ENCODE data around the gene NPTX1. TPM values are rescaled to one million over a fixed set of nuclear protein-coding genes. Genes with fewer than 3 reads are reported as not detected.

Gene NPTX1
- polyA plus RNA-seq, 1 donor from 2014 or later, result 0.56 TPM

- no peaks in the 10 kb centered on the region for H3K36me3 ChIP-seq (ENCODE audit: insufficient read depth, low read length)
- no peaks in the 10 kb centered on the region for H3K27me3 ChIP-seq (ENCODE audit: insufficient read depth, low read depth, low read length)
- no peaks in the 10 kb centered on the region for H3K79me2 ChIP-seq (replicated peaks; ENCODE audit: insufficient read depth, low read length)
- no peak overlapping the region for H3K4me3 ChIP-seq (ENCODE audit: low read length)
- no peak overlapping the region for H3K9ac ChIP-seq (ENCODE audit: low read length)
- H3K9me3 ChIP-seq (ENCODE audit: low read length), result no peaks in the 10 kb centered on the region
- H3K4me2 ChIP-seq (ENCODE audit: low read length), result no peak overlapping the region
- no peaks in the 10 kb centered on the region for H3F3A ChIP-seq (ENCODE audit: insufficient read depth, low read length, poor library complexity, severe bottlenecking)
- H2AFZ ChIP-seq (ENCODE audit: low read depth, low read length), result no peak overlapping the region
- no peaks in the 10 kb centered on the region for H4K20me1 ChIP-seq (ENCODE audit: insufficient read depth)
- no peaks in the 10 kb centered on the region for H3K9me2 ChIP-seq (ENCODE audit: insufficient read depth, low read length)
- no peak for TF ChIP-seq CTCF (IDR thresholded peaks at IDR 0.05; ENCODE audit: poor library complexity, severe bottlenecking)
- no peak for TF ChIP-seq EZH2 (IDR thresholded peaks at IDR 0.05; ENCODE audit: borderline replicate concordance, insufficient read depth, low read length, poor library complexity, severe bottlenecking)
- TF ChIP-seq EP300 (conservative IDR thresholded peaks at IDR 0.05; ENCODE audit: poor library complexity, severe bottlenecking), result no peak
- TF ChIP-seq SMC3 (conservative IDR thresholded peaks at IDR 0.05; ENCODE audit: poor library complexity), result no peak
- TF ChIP-seq RAD21 (conservative IDR thresholded peaks at IDR 0.05), result no peak
- TF ChIP-seq POLR2AphosphoS5 (IDR thresholded peaks at IDR 0.05), result no peak
- no peak for TF ChIP-seq TAF1 (IDR thresholded peaks at IDR 0.05; ENCODE audit: low read depth)
- no peak for TF ChIP-seq REST (IDR thresholded peaks at IDR 0.05; ENCODE audit: borderline replicate concordance)
- H3K27ac ChIP-seq (ENCODE audit: low read length), result no peak overlapping the region
Observed at GRCh38 chr17:80503921-80504320, 27.5 kb upstream of the NPTX1 start.

GRCh38 chr17:80503031-80503430, 26.6 kb upstream of the NPTX1 start:
- H3K4me2 ChIP-seq (ENCODE audit: low read length), result no peak overlapping the region
- H3K27ac ChIP-seq (ENCODE audit: low read length), result no peak overlapping the region
- no peaks in the 10 kb centered on the region for H3K27me3 ChIP-seq (ENCODE audit: insufficient read depth, low read depth, low read length)
- no peaks in the 10 kb centered on the region for H3K9me2 ChIP-seq (ENCODE audit: insufficient read depth, low read length)
- H3K79me2 ChIP-seq (replicated peaks; ENCODE audit: insufficient read depth, low read length), result no peaks in the 10 kb centered on the region
- no peak overlapping the region for H2AFZ ChIP-seq (ENCODE audit: low read depth, low read length)
- no peaks in the 10 kb centered on the region for H3K9me3 ChIP-seq (ENCODE audit: low read length)
- H3F3A ChIP-seq (ENCODE audit: insufficient read depth, low read length, poor library complexity, severe bottlenecking), result no peaks in the 10 kb centered on the region
- H3K9ac ChIP-seq (ENCODE audit: low read length), result no peak overlapping the region
- no peaks in the 10 kb centered on the region for H3K36me3 ChIP-seq (ENCODE audit: insufficient read depth, low read length)
- H3K4me3 ChIP-seq (ENCODE audit: low read length), result no peak overlapping the region
- no peaks in the 10 kb centered on the region for H4K20me1 ChIP-seq (ENCODE audit: insufficient read depth)
- TF ChIP-seq POLR2AphosphoS5 (IDR thresholded peaks at IDR 0.05) (no peak), EP300 (conservative IDR thresholded peaks at IDR 0.05; ENCODE audit: poor library complexity, severe bottlenecking) (no peak), TAF1 (IDR thresholded peaks at IDR 0.05; ENCODE audit: low read depth) (no peak), REST (IDR thresholded peaks at IDR 0.05; ENCODE audit: borderline replicate concordance) (no peak), SMC3 (conservative IDR thresholded peaks at IDR 0.05; ENCODE audit: poor library complexity) (no peak), EZH2 (IDR thresholded peaks at IDR 0.05; ENCODE audit: borderline replicate concordance, insufficient read depth, low read length, poor library complexity, severe bottlenecking) (no peak), CTCF (IDR thresholded peaks at IDR 0.05; ENCODE audit: poor library complexity, severe bottlenecking) (no peak), MXI1 (conservative IDR thresholded peaks at IDR 0.05; ENCODE audit: poor library complexity, severe bottlenecking) (no peak), RAD21 (conservative IDR thresholded peaks at IDR 0.05) (no peak)

Measured in neural cell (in vitro differentiated cells).